ENCODE measurements around the gene HCRTR2. TPM values are rescaled to one million over a fixed set of nuclear protein-coding genes. Genes with fewer than 3 reads are reported as not detected.

HCRTR2 gene
- total and polyA plus RNA-seq, 2 of the 8 experiments (the other 6 are each of a cell fraction or from before 2014, with no cell fraction given): 0.19 to 0.23 TPM

DNA sequence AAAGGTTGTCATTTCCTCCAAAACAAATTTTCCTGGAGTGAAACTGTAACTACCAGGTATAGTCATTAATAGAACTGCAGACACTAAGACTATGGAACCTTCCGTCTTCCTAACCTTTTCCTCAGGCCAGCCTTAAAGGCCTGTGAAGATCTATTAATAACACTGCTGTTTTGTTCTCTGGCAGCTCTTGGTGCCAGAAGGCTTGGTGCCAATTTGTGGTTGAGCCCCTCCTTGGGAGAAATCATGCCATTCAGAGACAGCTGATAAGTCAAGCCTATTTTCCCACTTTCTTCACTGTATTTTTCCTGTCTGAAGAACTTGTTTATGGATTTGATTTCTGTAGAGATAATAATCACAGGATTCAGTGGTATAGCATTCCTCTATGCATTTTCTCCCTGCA, 64.8 kb downstream of the HCRTR2 start:
- H3K23me2 ChIP-seq (ENCODE audit: low read depth, low read length): no peaks in the 10 kb centered on the region
- H2AFZ ChIP-seq (ENCODE audit: low read length): no peak overlapping the region
- H4K20me1 ChIP-seq (replicated peaks in 1 of 2; ENCODE audit: control insufficient read depth in 1 of 2, insufficient read depth in 2 of 2, low read length in 2 of 2): no peaks in the 10 kb centered on the region
- no peak overlapping the region for H2BK120ac ChIP-seq (replicated peaks; ENCODE audit: low read depth, low read length)
- no peaks in the 10 kb centered on the region for H3K27me3 ChIP-seq (replicated peaks in 1 of 4; ENCODE audit: control insufficient read depth in 3 of 4, extremely low read depth in 1 of 4, insufficient read depth in 3 of 4, low read length in 3 of 4)
- H3K18ac ChIP-seq (ENCODE audit: extremely low read depth, low read length): no peak overlapping the region
- no peak overlapping the region for H3K4ac ChIP-seq (replicated peaks; ENCODE audit: insufficient read length, low read depth, low read length)
- no peak overlapping the region for H2BK15ac ChIP-seq (ENCODE audit: low read length)
- no peaks in the 10 kb centered on the region for H3K79me2 ChIP-seq (ENCODE audit: control insufficient read depth in 1 of 2, insufficient read depth in 2 of 2, low read length in 2 of 2)
- no peak overlapping the region for H4K91ac ChIP-seq (replicated peaks; ENCODE audit: insufficient read length, low read length)
- no peak overlapping the region for H4K8ac ChIP-seq (ENCODE audit: extremely low read depth, insufficient read depth, low read length)
- CTCF ChIA-PET (ENCODE audit: partially characterized antibody): interaction anchor here (1.1 to 1.2 kb wide), 2 partner anchors 295 to 1252 kb away, joined by 3 to 5 read pairs; no protein-coding TSS in a partner anchor
- H2AK5ac ChIP-seq (ENCODE audit: low read depth, low read length): no peak overlapping the region
- H3K14ac ChIP-seq (ENCODE audit: insufficient read length): no peak overlapping the region
- H3K23ac ChIP-seq (ENCODE audit: insufficient read length): no peak overlapping the region
- no peak overlapping the region for H3K4me2 ChIP-seq (ENCODE audit: insufficient read depth in 1 of 2, low read depth in 2 of 2, low read length in 2 of 2)
- 90% methylated on average over 1 of the region's 1 CpG; no CpG with 5 or more reads in 1 of the 2 experiments for WGBS, 2 experiments (ENCODE audit: extremely low coverage in 1 of 2, insufficient coverage in 1 of 2, insufficient read length in 1 of 2, insufficient replicate concordance in 2 of 2, low coverage in 1 of 2, low lambda C conversion rate in 2 of 2, missing lambda C conversion rate in 1 of 2)
- POLR2A ChIA-PET (ENCODE audit: partially characterized antibody): no interaction called here
- FAIRE-seq: no peak
- H3K4me1 ChIP-seq (replicated peaks in 1 of 4; ENCODE audit: control insufficient read depth in 3 of 4, insufficient read depth in 4 of 4, low read length in 3 of 4): no peaks in the 10 kb centered on the region
- no peak overlapping the region for H3K27ac ChIP-seq (ENCODE audit: low read depth, low read length)
- no peak overlapping the region for H3K9ac ChIP-seq (replicated peaks in 1 of 4; ENCODE audit: extremely low read depth in 1 of 4, low read depth in 3 of 4, low read length in 3 of 4)
- no peak overlapping the region for H4K5ac ChIP-seq (ENCODE audit: insufficient read length, low read depth, low read length)
- H3K4me3 ChIP-seq (ENCODE audit: extremely low read depth in 1 of 4, insufficient read depth in 2 of 4, low read depth in 3 of 4, low read length in 4 of 4): no peak overlapping the region
- no peak for DNase-seq (ENCODE audit: low read depth in 1 of 2, low spot score in 2 of 2)
- H2BK20ac ChIP-seq (ENCODE audit: low read length): no peak overlapping the region
- H3K9me3 ChIP-seq (ENCODE audit: insufficient read depth in 2 of 2, low read depth in 1 of 2, low read length in 1 of 2): no peaks in the 10 kb centered on the region
- no peak overlapping the region for H3K56ac ChIP-seq (replicated peaks; ENCODE audit: insufficient read length, low read depth, low read length)
- no peak overlapping the region for H2BK12ac ChIP-seq (ENCODE audit: low read depth, low read length)
- no peak overlapping the region for H2BK5ac ChIP-seq (ENCODE audit: low read depth, low read length)
- no peaks in the 10 kb centered on the region for H3K79me1 ChIP-seq (ENCODE audit: low read depth, low read length)
- H3K36me3 ChIP-seq (ENCODE audit: control insufficient read depth in 2 of 4, insufficient read depth in 4 of 4, low read length in 3 of 4): no peaks in the 10 kb centered on the region
- no peak for TF ChIP-seq ASH2L (IDR thresholded peaks at IDR 0.05; ENCODE audit: low read length)
- TF ChIP-seq TCF12 (IDR thresholded peaks at IDR 0.05; ENCODE audit: low read depth, low read length): no peak
- TF ChIP-seq, protein P1, sequence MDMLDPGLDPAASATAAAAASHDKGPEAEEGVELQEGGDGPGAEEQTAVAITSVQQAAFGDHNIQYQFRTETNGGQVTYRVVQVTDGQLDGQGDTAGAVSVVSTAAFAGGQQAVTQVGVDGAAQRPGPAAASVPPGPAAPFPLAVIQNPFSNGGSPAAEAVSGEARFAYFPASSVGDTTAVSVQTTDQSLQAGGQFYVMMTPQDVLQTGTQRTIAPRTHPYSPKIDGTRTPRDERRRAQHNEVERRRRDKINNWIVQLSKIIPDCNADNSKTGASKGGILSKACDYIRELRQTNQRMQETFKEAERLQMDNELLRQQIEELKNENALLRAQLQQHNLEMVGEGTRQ (IDR thresholded peaks at IDR 0.05; ENCODE audit: low read length): no peak
- TF ChIP-seq, protein P2, sequence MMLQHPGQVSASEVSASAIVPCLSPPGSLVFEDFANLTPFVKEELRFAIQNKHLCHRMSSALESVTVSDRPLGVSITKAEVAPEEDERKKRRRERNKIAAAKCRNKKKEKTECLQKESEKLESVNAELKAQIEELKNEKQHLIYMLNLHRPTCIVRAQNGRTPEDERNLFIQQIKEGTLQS (IDR thresholded peaks at IDR 0.05; ENCODE audit: insufficient read depth, low read depth, low read length): no peak
- TF ChIP-seq RXRA (IDR thresholded peaks at IDR 0.05; ENCODE audit: insufficient read depth, low read depth, low read length): no peak
- TF ChIP-seq JUND (IDR thresholded peaks at IDR 0.05; ENCODE audit: low read length): no peak
- no peak for TF ChIP-seq POLR2A (IDR thresholded peaks at IDR 0.05; ENCODE audit: control extremely low read depth in 1 of 2, low read depth in 2 of 2, low read length in 2 of 2)
- TF ChIP-seq SP1 (IDR thresholded peaks at IDR 0.05; ENCODE audit: low read depth, low read length): no peak
- no peak for TF ChIP-seq MAX (IDR thresholded peaks at IDR 0.05)
- no peak for TF ChIP-seq FOSL1 (IDR thresholded peaks at IDR 0.05; ENCODE audit: insufficient read depth, low read depth, low read length)
- no peak for TF ChIP-seq CTCF (IDR thresholded peaks at IDR 0.05; ENCODE audit: control extremely low read depth in 1 of 3, insufficient read depth in 1 of 3, low read depth in 1 of 3, low read length in 3 of 3)

All from H1 (cell line).